Measurements from ENCODE around the gene PLA2R1.

- TF ChIP-seq POLR2AphosphoS5 (IDR thresholded peaks at IDR 0.05) (no peak), EP300 (IDR thresholded peaks at IDR 0.05) (no peak), POLR2A (IDR thresholded peaks at IDR 0.05) (no peak)
- TF ChIP-seq, protein P1, sequence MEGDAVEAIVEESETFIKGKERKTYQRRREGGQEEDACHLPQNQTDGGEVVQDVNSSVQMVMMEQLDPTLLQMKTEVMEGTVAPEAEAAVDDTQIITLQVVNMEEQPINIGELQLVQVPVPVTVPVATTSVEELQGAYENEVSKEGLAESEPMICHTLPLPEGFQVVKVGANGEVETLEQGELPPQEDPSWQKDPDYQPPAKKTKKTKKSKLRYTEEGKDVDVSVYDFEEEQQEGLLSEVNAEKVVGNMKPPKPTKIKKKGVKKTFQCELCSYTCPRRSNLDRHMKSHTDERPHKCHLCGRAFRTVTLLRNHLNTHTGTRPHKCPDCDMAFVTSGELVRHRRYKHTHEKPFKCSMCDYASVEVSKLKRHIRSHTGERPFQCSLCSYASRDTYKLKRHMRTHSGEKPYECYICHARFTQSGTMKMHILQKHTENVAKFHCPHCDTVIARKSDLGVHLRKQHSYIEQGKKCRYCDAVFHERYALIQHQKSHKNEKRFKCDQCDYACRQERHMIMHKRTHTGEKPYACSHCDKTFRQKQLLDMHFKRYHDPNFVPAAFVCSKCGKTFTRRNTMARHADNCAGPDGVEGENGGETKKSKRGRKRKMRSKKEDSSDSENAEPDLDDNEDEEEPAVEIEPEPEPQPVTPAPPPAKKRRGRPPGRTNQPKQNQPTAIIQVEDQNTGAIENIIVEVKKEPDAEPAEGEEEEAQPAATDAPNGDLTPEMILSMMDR (IDR thresholded peaks at IDR 0.05), result no peak
Observed at GRCh38 chr2:160076914-160077313, 14.5 kb upstream of the PLA2R1 start.
